Fibroblast of lung (primary cell): Measurements from ENCODE around the gene FCHO2.
A peak's percentile ranks its signal among the peaks of the same experiment; 100 is the strongest.

Source experiments
- EZH2 ChIP-seq: IDR thresholded peaks from 2 replicates; pipeline ENCODE4 v1.5.1; 2012; ENCODE audit warnings: low read length, control low read depth, mild to moderate bottlenecking; ENCODE audit errors: missing control alignments
- TF ChIP-seq, protein P1 (sequence below), 2 donors: IDR thresholded peaks in 1 of 2; conservative IDR thresholded peaks in 1 of 2; 1 replicate in 1 of 2; 2 replicates in 1 of 2; pipeline ENCODE4 v1.5.1; 2011 to 2012; ENCODE audit warnings: low read length in 2 of 2, control low read depth in 1 of 2, inconsistent platforms in 1 of 2, low read depth in 1 of 2, mild to moderate bottlenecking in 1 of 2

GRCh38 chr5:72955768-72956323 lies at the start of gene FCHO2:
- TF ChIP-seq, protein P1, sequence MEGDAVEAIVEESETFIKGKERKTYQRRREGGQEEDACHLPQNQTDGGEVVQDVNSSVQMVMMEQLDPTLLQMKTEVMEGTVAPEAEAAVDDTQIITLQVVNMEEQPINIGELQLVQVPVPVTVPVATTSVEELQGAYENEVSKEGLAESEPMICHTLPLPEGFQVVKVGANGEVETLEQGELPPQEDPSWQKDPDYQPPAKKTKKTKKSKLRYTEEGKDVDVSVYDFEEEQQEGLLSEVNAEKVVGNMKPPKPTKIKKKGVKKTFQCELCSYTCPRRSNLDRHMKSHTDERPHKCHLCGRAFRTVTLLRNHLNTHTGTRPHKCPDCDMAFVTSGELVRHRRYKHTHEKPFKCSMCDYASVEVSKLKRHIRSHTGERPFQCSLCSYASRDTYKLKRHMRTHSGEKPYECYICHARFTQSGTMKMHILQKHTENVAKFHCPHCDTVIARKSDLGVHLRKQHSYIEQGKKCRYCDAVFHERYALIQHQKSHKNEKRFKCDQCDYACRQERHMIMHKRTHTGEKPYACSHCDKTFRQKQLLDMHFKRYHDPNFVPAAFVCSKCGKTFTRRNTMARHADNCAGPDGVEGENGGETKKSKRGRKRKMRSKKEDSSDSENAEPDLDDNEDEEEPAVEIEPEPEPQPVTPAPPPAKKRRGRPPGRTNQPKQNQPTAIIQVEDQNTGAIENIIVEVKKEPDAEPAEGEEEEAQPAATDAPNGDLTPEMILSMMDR (conservative IDR thresholded peaks at IDR 0.05 in 1 of 2, IDR thresholded peaks at IDR 0.05 in 1 of 2; ENCODE audit: low read depth in 1 of 2, low read length in 2 of 2), result peak; percentile 62 to 67
- no peak for TF ChIP-seq EZH2
